Measurements from ENCODE around the gene TFDP1. TPM values are rescaled to one million over a fixed set of nuclear protein-coding genes. Genes with fewer than 3 reads are reported as not detected.

Gene TFDP1
- total RNA-seq, 4 donors from 2014 or later = 24.3 to 164 (median 49.1) TPM

DNA sequence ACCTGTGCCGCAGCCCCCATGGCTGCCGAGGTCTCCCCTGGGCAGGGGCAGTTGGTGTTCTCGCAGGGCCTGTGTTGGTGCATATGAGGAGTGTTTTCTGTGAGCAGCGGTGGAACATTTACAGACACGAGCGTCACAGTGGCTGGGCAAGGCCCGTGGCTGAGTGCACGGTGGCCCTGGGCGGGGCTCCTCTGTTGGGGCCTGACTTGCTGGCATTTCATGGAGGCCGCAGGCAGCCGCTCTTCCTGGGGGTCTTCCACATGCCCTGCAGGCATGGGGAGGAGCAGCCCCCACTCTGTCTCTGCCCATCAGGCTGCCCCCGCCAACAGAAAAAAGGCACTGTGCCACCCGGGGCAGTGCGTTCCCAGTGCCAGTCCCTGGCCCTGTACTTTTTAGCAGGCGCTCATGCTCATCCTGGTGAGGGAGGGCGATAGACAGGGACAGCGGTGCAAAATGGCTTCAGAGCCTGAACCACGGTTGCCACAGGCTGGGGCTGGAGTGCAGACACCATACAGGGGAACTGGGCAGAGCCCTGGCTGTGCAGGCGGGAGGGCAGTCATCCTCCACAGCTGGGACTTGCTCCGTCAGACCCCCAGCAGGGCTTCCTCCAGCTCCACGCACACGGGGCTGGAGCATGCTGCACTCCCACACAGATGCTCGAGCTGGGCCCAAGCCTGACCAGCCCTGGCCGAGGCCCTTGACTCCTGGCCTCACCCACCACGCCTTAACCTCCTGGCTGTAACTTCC lies 23.5 kb downstream of the TFDP1 start:
- Histone ChIP-seq H3K9me3 (no peaks in the 10 kb centered on the region), H3K4me1 (no peaks in the 10 kb centered on the region), H3K27ac (no peak overlapping the region), H3K36me3 (peaks cover 0 to 8% (median 0%) of the 10 kb centered on the region in 4 donors), H3K27me3 (no peaks in the 10 kb centered on the region), H3K4me3 (no peak overlapping the region)
- no peak for TF ChIP-seq POLR2A (IDR thresholded peaks at IDR 0.05)
- TF ChIP-seq, protein P1, sequence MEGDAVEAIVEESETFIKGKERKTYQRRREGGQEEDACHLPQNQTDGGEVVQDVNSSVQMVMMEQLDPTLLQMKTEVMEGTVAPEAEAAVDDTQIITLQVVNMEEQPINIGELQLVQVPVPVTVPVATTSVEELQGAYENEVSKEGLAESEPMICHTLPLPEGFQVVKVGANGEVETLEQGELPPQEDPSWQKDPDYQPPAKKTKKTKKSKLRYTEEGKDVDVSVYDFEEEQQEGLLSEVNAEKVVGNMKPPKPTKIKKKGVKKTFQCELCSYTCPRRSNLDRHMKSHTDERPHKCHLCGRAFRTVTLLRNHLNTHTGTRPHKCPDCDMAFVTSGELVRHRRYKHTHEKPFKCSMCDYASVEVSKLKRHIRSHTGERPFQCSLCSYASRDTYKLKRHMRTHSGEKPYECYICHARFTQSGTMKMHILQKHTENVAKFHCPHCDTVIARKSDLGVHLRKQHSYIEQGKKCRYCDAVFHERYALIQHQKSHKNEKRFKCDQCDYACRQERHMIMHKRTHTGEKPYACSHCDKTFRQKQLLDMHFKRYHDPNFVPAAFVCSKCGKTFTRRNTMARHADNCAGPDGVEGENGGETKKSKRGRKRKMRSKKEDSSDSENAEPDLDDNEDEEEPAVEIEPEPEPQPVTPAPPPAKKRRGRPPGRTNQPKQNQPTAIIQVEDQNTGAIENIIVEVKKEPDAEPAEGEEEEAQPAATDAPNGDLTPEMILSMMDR (IDR thresholded peaks at IDR 0.05) = no peak
- TF ChIP-seq POLR2AphosphoS5 (IDR thresholded peaks at IDR 0.05) = no peak
- no peak for TF ChIP-seq EP300 (IDR thresholded peaks at IDR 0.05; ENCODE audit: low read depth)
- WGBS, 2 donors (ENCODE audit: low coverage in 1 of 2) = 92% methylated on average over 23 of the region's 25 CpGs; no CpG with 5 or more reads in 1 of the 2 donors
- intact Hi-C loops (cut with DNase I; ENCODE audit: low total_unique reads) = no loop called here
- in situ Hi-C loops (cut with MboI; ENCODE audit: low pct_ligation_motif_present in 1 of 4, low pct_unique_long_range_greater_than_20kb in 1 of 4, low sequenced_read_pairs in 3 of 4) = no loop called here
- DNase-seq = no peak

DNA sequence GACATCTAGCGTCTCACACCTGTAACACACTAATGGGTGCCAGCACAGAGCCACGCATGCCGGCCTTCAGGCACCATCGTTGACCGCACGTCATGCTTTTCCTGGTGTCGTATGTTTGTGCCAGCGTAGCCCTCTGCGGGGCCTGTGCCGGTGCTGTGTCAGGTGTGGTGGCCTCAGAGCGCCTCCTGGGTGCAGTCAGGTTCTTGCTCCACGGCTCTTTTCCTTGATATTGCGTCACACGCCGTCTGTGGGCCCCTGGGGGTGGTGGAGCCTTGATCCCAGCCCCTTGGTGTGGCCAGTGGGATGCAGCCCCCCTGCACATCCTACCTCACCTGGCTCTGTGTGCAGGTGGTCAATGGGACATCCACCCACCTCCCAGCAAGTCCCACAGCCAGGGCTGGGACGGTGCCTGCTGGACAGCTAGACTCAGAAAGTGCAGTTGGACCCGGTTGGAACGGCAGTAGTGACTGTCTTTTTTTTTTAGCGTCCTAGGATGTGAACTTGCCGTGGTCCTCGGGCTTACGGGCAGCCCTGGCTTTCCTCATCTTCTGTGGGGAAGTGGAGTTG lies 24.5 kb downstream of the TFDP1 start:
- H3K36me3 ChIP-seq = peaks cover 0 to 8% (median 0%) of the 10 kb centered on the region in 4 donors
- no peaks in the 10 kb centered on the region for H3K9me3 ChIP-seq
- in situ Hi-C loops (cut with MboI; ENCODE audit: low pct_ligation_motif_present in 1 of 4, low pct_unique_long_range_greater_than_20kb in 1 of 4, low sequenced_read_pairs in 3 of 4) (no loop called here), intact Hi-C loops (cut with DNase I; ENCODE audit: low total_unique reads) (no loop called here)
- H3K27ac ChIP-seq = no peak overlapping the region
- no peak overlapping the region for H3K4me3 ChIP-seq
- TF ChIP-seq POLR2AphosphoS5 (IDR thresholded peaks at IDR 0.05) (no peak), EP300 (IDR thresholded peaks at IDR 0.05; ENCODE audit: low read depth) (no peak), POLR2A (IDR thresholded peaks at IDR 0.05) (no peak)
- TF ChIP-seq, protein P1 (IDR thresholded peaks at IDR 0.05) = no peak
- no peaks in the 10 kb centered on the region for H3K27me3 ChIP-seq
- WGBS, 2 donors (ENCODE audit: low coverage in 1 of 2) = 94 to 97% methylated on average over 14 to 22 of the region's 22 CpGs
- H3K4me1 ChIP-seq = no peaks in the 10 kb centered on the region
- DNase-seq = no peak

DNA sequence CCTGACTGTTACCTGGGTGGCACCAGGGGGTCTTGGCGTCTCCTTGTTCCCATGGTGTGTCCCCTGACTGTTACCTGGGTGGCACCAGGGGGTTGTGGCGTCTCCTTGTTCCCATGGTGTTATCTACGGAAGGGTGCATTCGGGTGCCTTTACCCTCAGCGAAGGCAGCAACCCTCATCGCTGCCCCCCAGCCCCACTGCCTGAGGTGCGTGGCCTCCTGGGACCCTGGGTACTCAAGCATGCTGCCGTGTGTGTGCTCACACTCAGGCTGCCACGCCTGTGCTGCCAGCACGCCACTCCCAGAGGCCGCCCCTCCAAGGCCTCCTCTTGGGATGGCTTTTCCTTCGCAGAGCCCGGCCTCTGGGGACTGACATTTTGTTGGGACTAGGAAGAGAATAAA lies 25.1 kb downstream of the TFDP1 start:
- in situ Hi-C loops (cut with MboI; ENCODE audit: low pct_ligation_motif_present in 1 of 4, low pct_unique_long_range_greater_than_20kb in 1 of 4, low sequenced_read_pairs in 3 of 4) = no loop called here
- no peaks in the 10 kb centered on the region for H3K4me1 ChIP-seq
- H3K36me3 ChIP-seq = peaks cover 0 to 8% (median 0%) of the 10 kb centered on the region in 4 donors
- no peaks in the 10 kb centered on the region for H3K9me3 ChIP-seq
- H3K4me3 ChIP-seq = no peak overlapping the region
- no peak overlapping the region for H3K27ac ChIP-seq
- intact Hi-C loops (cut with DNase I; ENCODE audit: low total_unique reads) = no loop called here
- TF ChIP-seq POLR2AphosphoS5 (IDR thresholded peaks at IDR 0.05) (no peak), EP300 (IDR thresholded peaks at IDR 0.05; ENCODE audit: low read depth) (no peak), POLR2A (IDR thresholded peaks at IDR 0.05) (no peak)
- TF ChIP-seq, protein P1 (IDR thresholded peaks at IDR 0.05) = no peak
- DNase-seq = no peak
- H3K27me3 ChIP-seq = no peaks in the 10 kb centered on the region
- WGBS, 2 donors (ENCODE audit: low coverage in 1 of 2) = 95% methylated on average over 13 of the region's 13 CpGs; no CpG with 5 or more reads in 1 of the 2 donors

DNA sequence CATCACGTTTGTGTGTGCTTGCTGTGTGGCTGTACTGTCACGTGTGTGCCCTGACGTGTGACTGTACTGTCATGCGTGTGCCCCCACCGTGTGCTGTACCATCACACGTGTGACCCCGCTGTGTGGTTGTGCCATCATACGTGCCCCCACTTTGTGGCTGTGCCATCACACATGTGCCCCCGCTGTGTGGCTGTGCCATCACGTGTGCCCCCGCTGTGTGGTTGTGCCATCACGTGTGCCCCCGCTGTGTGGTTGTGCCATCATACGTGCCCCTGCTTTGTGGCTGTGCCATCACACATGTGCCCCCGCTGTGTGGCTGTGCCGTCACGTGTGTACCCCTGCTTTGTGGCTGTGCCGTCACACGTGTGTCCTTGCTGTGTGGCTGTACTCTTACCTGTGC lies 25.7 kb downstream of the TFDP1 start:
- no peak for DNase-seq
- Histone ChIP-seq H3K36me3 (peaks cover 0 to 8% (median 0%) of the 10 kb centered on the region in 4 donors), H3K27ac (no peak overlapping the region), H3K9me3 (no peaks in the 10 kb centered on the region), H3K4me3 (no peak overlapping the region), H3K4me1 (no peaks in the 10 kb centered on the region), H3K27me3 (no peaks in the 10 kb centered on the region)
- intact Hi-C loops (cut with DNase I; ENCODE audit: low total_unique reads) = no loop called here
- in situ Hi-C loops (cut with MboI; ENCODE audit: low pct_ligation_motif_present in 1 of 4, low pct_unique_long_range_greater_than_20kb in 1 of 4, low sequenced_read_pairs in 3 of 4) = no loop called here
- no peak for TF ChIP-seq EP300 (IDR thresholded peaks at IDR 0.05; ENCODE audit: low read depth)
- TF ChIP-seq, protein P1 (IDR thresholded peaks at IDR 0.05) = no peak
- TF ChIP-seq POLR2A (IDR thresholded peaks at IDR 0.05) = no peak
- no peak for TF ChIP-seq POLR2AphosphoS5 (IDR thresholded peaks at IDR 0.05)
- 92 to 94% methylated on average over 7 to 19 of the region's 19 CpGs for WGBS, 2 donors (ENCODE audit: low coverage in 1 of 2)

Data from transverse colon (tissue), 4 donors.